Activated CD4-positive, alpha-beta memory T cell treated with anti-CD3 and anti-CD28 coated beads, Interleukin-2, amount 10 ng/mL, durations not matched to agents 7 days and 5 days (primary cell): Measurements from ENCODE around the gene CALHM2. TPM values are rescaled to one million over a fixed set of nuclear protein-coding genes. Genes with fewer than 3 reads are reported as not detected.
"Not testable (repeated sequence)": the region's sequence is repeated elsewhere in the genome, so short reads cannot be mapped to it uniquely, and the experiment has no call there.

Experiments used
- CTCF ChIA-PET: fragments of 350-600 bp; sonication (Branson Sonifier 250); formaldehyde crosslinking; loops from one replicate; lab custom pipeline; 2021; ENCODE audit warnings: antibody characterized with exemption, inconsistent platforms; lab: Charles Lee
- POLR2A ChIA-PET: fragments of 350-600 bp; sonication (Branson Sonifier 250); formaldehyde crosslinking; loops from one replicate; lab custom pipeline; 2021; ENCODE audit warnings: antibody characterized with exemption; lab: Charles Lee
- DNase-seq: peaks from one replicate; pipeline ENCODE4 v3.0.0-alpha.2; 2020
- H3K27ac Mint-ChIP-seq: one replicate; pipeline ENCODE4 v1.8.0; 2021; ENCODE audit warnings: mild to moderate bottlenecking, mixed read lengths
- H3K27me3 Mint-ChIP-seq: one replicate; pipeline ENCODE4 v1.8.0; 2021; ENCODE audit warnings: mixed read lengths
- H3K36me3 Mint-ChIP-seq: one replicate; pipeline ENCODE4 v1.8.0; 2021; ENCODE audit warnings: low read depth, mixed read lengths
- H3K4me1 Mint-ChIP-seq: one replicate; pipeline ENCODE4 v1.8.0; 2021; ENCODE audit warnings: mixed read lengths
- H3K4me3 Mint-ChIP-seq: one replicate; pipeline ENCODE4 v1.8.0; 2021; ENCODE audit warnings: mild to moderate bottlenecking, mixed read lengths
- H3K9me3 Mint-ChIP-seq: one replicate; pipeline ENCODE4 v1.8.0; 2021; ENCODE audit warnings: mixed read lengths
- total RNA-seq, 2 experiments: library from RNA; stranded (reverse); gene quantifications; one replicate each; pipeline ENCODE4 v1.2.3, GENCODE V29; 2021

CALHM2 gene
- total RNA-seq, 2 experiments from 2014 or later = 135 to 138 TPM

GRCh38 chr10:103428989-103429643, 23.1 kb downstream of the CALHM2 start:
- ChIA-PET POLR2A (interaction anchor here (1.1 kb wide), 1 partner anchor 22 kb away, joined by 3 read pairs; no protein-coding TSS in a partner anchor), CTCF (interaction anchor here (0.9 to 1.8 kb wide), 2 partner anchors 12 to 22 kb away, joined by 3 to 6 read pairs; no protein-coding TSS in a partner anchor)
- Mint-ChIP-seq H3K4me3 (no peak overlapping the region), H3K27ac (peak overlapping the region; percentile 89), H3K4me1 (peaks cover 64% of the 10 kb centered on the region), H3K9me3 (no peaks in the 10 kb centered on the region), H3K27me3 (no peaks in the 10 kb centered on the region), H3K36me3 (peaks cover 70% of the 10 kb centered on the region)
- DNase-seq = no peak

DNA sequence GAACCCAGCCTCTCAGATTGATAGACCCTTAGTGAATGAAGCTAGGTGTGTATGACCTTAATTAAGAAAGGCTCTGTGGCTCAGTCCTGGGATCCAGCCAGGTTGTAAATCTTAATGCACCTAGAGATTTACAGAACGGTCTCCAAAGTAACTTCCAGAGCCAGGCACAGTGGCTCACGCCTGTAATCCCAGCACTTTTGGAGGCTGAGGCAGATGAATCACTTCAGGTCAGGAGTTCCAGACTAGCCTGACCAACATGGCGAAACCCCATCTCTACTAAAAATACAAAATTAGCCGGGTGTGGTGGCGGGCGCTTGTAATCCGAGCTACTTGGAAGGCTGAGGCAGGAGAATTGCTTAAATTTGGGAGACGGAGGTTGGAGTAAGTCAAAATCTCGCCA, 24.3 kb downstream of the CALHM2 start:
- Mint-ChIP-seq H3K27ac (peak overlapping the region; percentile 45), H3K4me3 (no peak overlapping the region), H3K36me3 (peaks cover 73% of the 10 kb centered on the region), H3K9me3 (no peaks in the 10 kb centered on the region), H3K27me3 (no peaks in the 10 kb centered on the region), H3K4me1 (peaks cover 60% of the 10 kb centered on the region)
- CTCF ChIA-PET = interaction anchor here (0.8 to 1.8 kb wide), 3 partner anchors 11 to 58 kb away, joined by 3 to 6 read pairs (median 6); no protein-coding TSS in a partner anchor
- no peak for DNase-seq
- POLR2A ChIA-PET = interaction anchor here (1.1 to 1.2 kb wide), 2 partner anchors 23 kb away, joined by 3 read pairs; no protein-coding TSS in a partner anchor

- POLR2A ChIA-PET = interaction anchor here (1.1 to 3.0 kb wide), 3 partner anchors 10 to 28 kb away, joined by 5 to 10 read pairs (median 7); partner anchors contain the start of genes ATP5MK and PDCD11
- Mint-ChIP-seq H3K27ac (peak overlapping the region; percentile 11), H3K27me3 (no peaks in the 10 kb centered on the region), H3K36me3 (peaks cover 69% of the 10 kb centered on the region), H3K4me3 (no peak overlapping the region), H3K9me3 (no peaks in the 10 kb centered on the region), H3K4me1 (peaks cover 22% of the 10 kb centered on the region)
- CTCF ChIA-PET = interaction anchor here (1.5 to 2.3 kb wide), 2 partner anchors 59 to 62 kb away, joined by 5 to 8 read pairs; no protein-coding TSS in a partner anchor
- DNase-seq = no peak
Observed at GRCh38 chr10:103423748-103424147, 28.4 kb downstream of the CALHM2 start.

DNA sequence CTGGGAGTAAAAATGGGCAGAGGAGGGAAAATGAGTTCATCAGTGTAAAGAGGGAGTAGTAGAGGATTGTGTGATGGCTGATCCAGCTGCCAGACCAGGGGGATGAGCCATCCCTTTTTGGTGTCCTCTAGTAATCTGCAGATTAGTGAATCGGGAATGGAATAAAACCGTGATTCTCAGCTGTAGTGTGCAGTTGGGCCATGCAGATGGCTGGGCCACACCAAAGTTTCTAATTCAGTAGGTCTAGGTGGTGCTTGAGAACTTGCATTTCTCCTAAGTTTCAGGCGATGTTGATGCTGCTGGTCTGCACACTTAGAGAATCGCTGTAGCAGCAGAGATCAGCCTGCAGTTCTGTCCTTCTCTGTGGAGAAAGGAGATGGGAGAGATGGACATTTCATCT, 33.1 kb downstream of the CALHM2 start:
- no peak overlapping the region for H3K4me3 Mint-ChIP-seq
- H3K27ac Mint-ChIP-seq = no peak overlapping the region
- DNase-seq = no peak
- H3K36me3 Mint-ChIP-seq = peaks cover 80% of the 10 kb centered on the region
- no peaks in the 10 kb centered on the region for H3K9me3 Mint-ChIP-seq
- CTCF ChIA-PET = interaction anchor here (0.6 to 14.0 kb wide), 5 partner anchors 35 to 174 kb away, joined by 3 to 228 read pairs (median 18); partner anchors contain the start of gene NEURL1
- H3K27me3 Mint-ChIP-seq = no peaks in the 10 kb centered on the region
- H3K4me1 Mint-ChIP-seq = peaks cover 1% of the 10 kb centered on the region
- POLR2A ChIA-PET = interaction anchor here (0.9 to 1.4 kb wide), 2 partner anchors 30 to 62 kb away, joined by 3 to 4 read pairs; no protein-coding TSS in a partner anchor

GRCh38 chr10:103417601-103418000, 34.6 kb downstream of the CALHM2 start:
- CTCF ChIA-PET = interaction anchor here (0.9 to 14.0 kb wide), 14 partner anchors 10 to 173 kb away, joined by 3 to 228 read pairs (median 6); partner anchors contain the start of genes CALHM2, CALHM3 and NEURL1

DNA sequence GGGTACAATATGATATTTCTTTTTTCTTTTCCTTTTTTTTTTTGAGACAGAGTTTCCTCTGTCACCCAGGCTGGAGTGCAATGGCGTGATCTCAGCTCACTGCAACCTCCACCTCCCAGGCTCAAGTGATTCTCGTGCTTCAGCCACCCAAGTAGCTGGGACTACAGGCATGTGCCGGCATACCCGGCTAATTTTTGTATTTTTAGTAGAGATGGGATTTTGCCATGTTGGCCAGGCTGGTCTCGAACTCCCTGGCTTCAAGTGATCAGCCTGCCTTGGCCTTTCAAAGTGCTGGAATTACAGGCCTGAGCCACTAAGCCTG, 35.1 kb downstream of the CALHM2 start:
- not testable (repeated sequence) for H3K4me1 Mint-ChIP-seq, H3K27me3 Mint-ChIP-seq, H3K4me3 Mint-ChIP-seq, H3K27ac Mint-ChIP-seq, DNase-seq, H3K9me3 Mint-ChIP-seq
- ChIA-PET CTCF (interaction anchor here (0.8 to 14.0 kb wide), 14 partner anchors 10 to 173 kb away, joined by 3 to 228 read pairs (median 6); partner anchors contain the start of genes CALHM2, CALHM3 and NEURL1), POLR2A (interaction anchor here (1.4 to 3.3 kb wide), 3 partner anchors 34 to 68 kb away, joined by 3 to 12 read pairs (median 8); partner anchors contain the start of genes CALHM2 and TAF5)
- H3K36me3 Mint-ChIP-seq = peaks cover 79% of the 10 kb centered on the region

More at GRCh38 chr10:103417601-103418000, 34.6 kb downstream of the CALHM2 start:
- Mint-ChIP-seq H3K4me3 (no peak overlapping the region), H3K36me3 (peaks cover 80% of the 10 kb centered on the region), H3K9me3 (no peaks in the 10 kb centered on the region), H3K27me3 (no peaks in the 10 kb centered on the region), H3K27ac (peak overlapping the region; percentile 44), H3K4me1 (peaks cover 1% of the 10 kb centered on the region)
- DNase-seq = no peak
- POLR2A ChIA-PET = interaction anchor here (1.4 to 3.3 kb wide), 3 partner anchors 34 to 68 kb away, joined by 3 to 12 read pairs (median 8); partner anchors contain the start of genes CALHM2 and TAF5

- peaks cover 1% of the 10 kb centered on the region for H3K4me1 Mint-ChIP-seq
- H3K9me3 Mint-ChIP-seq = no peaks in the 10 kb centered on the region
- H3K36me3 Mint-ChIP-seq = peaks cover 80% of the 10 kb centered on the region
- no peak overlapping the region for H3K27ac Mint-ChIP-seq
- H3K27me3 Mint-ChIP-seq = no peaks in the 10 kb centered on the region
- ChIA-PET POLR2A (interaction anchor here (2.2 to 3.3 kb wide), 2 partner anchors 35 to 69 kb away, joined by 8 to 12 read pairs; partner anchors contain the start of gene CALHM2), CTCF (interaction anchor here (0.8 to 14.0 kb wide), 20 partner anchors 8 to 172 kb away, joined by 3 to 228 read pairs (median 6); partner anchors contain the start of genes CALHM2, CALHM3 and NEURL1)
- DNase-seq = peak; percentile 77
- no peak overlapping the region for H3K4me3 Mint-ChIP-seq
Observed at GRCh38 chr10:103416436-103417147, 35.6 kb downstream of the CALHM2 start.

DNA sequence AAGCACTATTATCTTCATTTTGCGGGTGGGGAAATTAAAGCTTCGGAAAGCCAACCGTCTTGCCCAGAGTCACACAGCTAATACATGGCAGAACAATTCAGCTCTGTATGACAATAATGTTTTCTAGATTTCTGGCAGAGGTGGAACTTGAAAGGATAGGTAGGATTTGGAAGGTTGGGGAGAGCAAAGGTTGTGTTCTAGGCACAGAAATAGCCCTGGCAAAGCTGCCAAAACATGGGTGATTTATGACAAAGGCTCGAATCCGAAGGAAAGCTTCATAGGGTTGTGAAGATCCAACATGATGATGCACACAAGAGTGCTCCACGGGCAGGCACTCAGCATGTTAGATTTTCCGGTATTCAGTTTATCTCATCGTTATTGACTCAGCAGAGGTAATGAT, 36.6 kb downstream of the CALHM2 start:
- no peak overlapping the region for H3K27ac Mint-ChIP-seq
- no peak overlapping the region for H3K4me3 Mint-ChIP-seq
- ChIA-PET POLR2A (interaction anchor here (0.6 to 3.3 kb wide), 3 partner anchors 31 to 70 kb away, joined by 3 to 12 read pairs (median 8); partner anchors contain the start of gene CALHM2), CTCF (interaction anchor here (1.0 to 14.0 kb wide), 10 partner anchors 8 to 85 kb away, joined by 3 to 228 read pairs (median 7); partner anchors contain the start of genes ATP5MK, NEURL1 and PDCD11)
- no peaks in the 10 kb centered on the region for H3K9me3 Mint-ChIP-seq
- no peaks in the 10 kb centered on the region for H3K27me3 Mint-ChIP-seq
- no peak for DNase-seq
- H3K36me3 Mint-ChIP-seq = peaks cover 77% of the 10 kb centered on the region
- H3K4me1 Mint-ChIP-seq = peaks cover 1% of the 10 kb centered on the region

GRCh38 chr10:103413564-103413963, 38.6 kb downstream of the CALHM2 start:
- H3K4me1 Mint-ChIP-seq = peaks cover 1% of the 10 kb centered on the region
- no peak overlapping the region for H3K4me3 Mint-ChIP-seq
- H3K27me3 Mint-ChIP-seq = no peaks in the 10 kb centered on the region
- POLR2A ChIA-PET = no interaction called here
- CTCF ChIA-PET = interaction anchor here (0.8 to 14.0 kb wide), 3 partner anchors 16 to 496 kb away, joined by 3 to 228 read pairs (median 3); partner anchors contain the start of genes CNNM2 and NEURL1
- H3K9me3 Mint-ChIP-seq = no peaks in the 10 kb centered on the region
- peaks cover 78% of the 10 kb centered on the region for H3K36me3 Mint-ChIP-seq
- no peak overlapping the region for H3K27ac Mint-ChIP-seq
- DNase-seq = no peak

GRCh38 chr10:103397191-103397825, 54.9 kb downstream of the CALHM2 start:
- H3K36me3 Mint-ChIP-seq = peaks cover 57% of the 10 kb centered on the region
- ChIA-PET POLR2A (interaction anchor here (0.6 to 3.6 kb wide), 9 partner anchors 8 to 264 kb away, joined by 3 to 37 read pairs (median 5); partner anchors contain the start of genes PCGF6 and TAF5), CTCF (interaction anchor here (1.1 to 2.1 kb wide), 5 partner anchors 17 to 88 kb away, joined by 3 to 9 read pairs (median 3); no protein-coding TSS in a partner anchor)
- peak overlapping the region; percentile 83 for H3K27ac Mint-ChIP-seq
- no peak for DNase-seq
- no peaks in the 10 kb centered on the region for H3K9me3 Mint-ChIP-seq
- peaks cover 54% of the 10 kb centered on the region for H3K4me1 Mint-ChIP-seq
- no peaks in the 10 kb centered on the region for H3K27me3 Mint-ChIP-seq
- H3K4me3 Mint-ChIP-seq = peak overlapping the region; percentile 92

DNA sequence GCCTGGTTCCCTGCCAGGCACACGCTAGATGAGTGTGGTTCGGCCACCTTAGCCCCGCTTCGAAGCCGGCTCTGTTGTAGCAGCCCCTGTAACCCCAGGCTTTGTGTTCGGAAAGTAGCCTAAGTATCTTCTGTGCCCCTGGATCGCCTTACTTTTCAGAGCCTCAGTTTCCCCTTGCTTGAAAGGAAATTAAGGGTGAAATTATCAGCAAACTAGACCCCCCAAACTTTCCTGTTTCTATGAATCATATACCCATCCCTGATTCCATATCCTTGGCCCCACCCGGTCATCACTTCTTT, 55.4 kb downstream of the CALHM2 start:
- H3K9me3 Mint-ChIP-seq = no peaks in the 10 kb centered on the region
- H3K4me1 Mint-ChIP-seq = peaks cover 54% of the 10 kb centered on the region
- peaks cover 56% of the 10 kb centered on the region for H3K36me3 Mint-ChIP-seq
- no peak for DNase-seq
- H3K4me3 Mint-ChIP-seq = peak overlapping the region; percentile 92
- CTCF ChIA-PET = interaction anchor here (0.6 to 1.8 kb wide), 5 partner anchors 18 to 480 kb away, joined by 3 to 9 read pairs (median 3); partner anchors contain the start of gene TAF5
- POLR2A ChIA-PET = interaction anchor here (0.6 to 3.6 kb wide), 10 partner anchors 9 to 264 kb away, joined by 3 to 37 read pairs (median 4); partner anchors contain the start of genes PCGF6 and TAF5
- peak overlapping the region; percentile 83 for H3K27ac Mint-ChIP-seq
- no peaks in the 10 kb centered on the region for H3K27me3 Mint-ChIP-seq
